ENCODE results near the gene TRIM4. TPM values are rescaled to one million over a fixed set of nuclear protein-coding genes. Genes with fewer than 3 reads are reported as not detected.
A peak's percentile ranks its signal among the peaks of the same experiment; 100 is the strongest.

Gene TRIM4
- total RNA-seq, 8 experiments from 2014 or later: 8.5 to 37.9 (median 11.9) TPM; not detected in 1

- no peak overlapping the region for H3K4me3 ChIP-seq
- H3K27ac ChIP-seq: no peak overlapping the region
- in situ Hi-C loops (cut with MboI; ENCODE audit: low pct_unique_long_range_greater_than_20kb in 2 of 9, low sequenced_read_pairs in 9 of 9, unreplicated experiment in 9 of 9): no loop called here
- WGBS, 10 experiments: 0 to 59% (median 18%) methylated on average over 1 to 2 of the region's 2 CpGs; no CpG with 5 or more reads in 2 of the 10 experiments
- ATAC-seq (replicated peaks in 6 of 8): no peak
- no peaks in the 10 kb centered on the region for H3K4me1 ChIP-seq (replicated peaks in 1 of 2)
These were observed 55.4 kb downstream of the TRIM4 start for GRCh38 chr7:99863847-99864440.

GRCh38 chr7:99860281-99861127, 58.8 kb downstream of the TRIM4 start:
- WGBS, 10 experiments: 51 to 95% (median 80%) methylated on average over 1 to 12 of the region's 15 CpGs; no CpG with 5 or more reads in 3 of the 10 experiments
- H3K27ac ChIP-seq: no peak overlapping the region
- H3K4me3 ChIP-seq: no peak overlapping the region
- no peaks in the 10 kb centered on the region for H3K4me1 ChIP-seq (replicated peaks in 1 of 2)
- no peak for ATAC-seq (replicated peaks in 6 of 8)
- in situ Hi-C loops (cut with MboI; ENCODE audit: low pct_unique_long_range_greater_than_20kb in 2 of 9, low sequenced_read_pairs in 9 of 9, unreplicated experiment in 9 of 9): no loop called here

- H3K4me3 ChIP-seq: no peak overlapping the region
- ATAC-seq (replicated peaks in 6 of 8): no peak
- H3K4me1 ChIP-seq (replicated peaks in 1 of 2): no peaks in the 10 kb centered on the region
- H3K27ac ChIP-seq: no peak overlapping the region
- 0 to 100% (median 92%) methylated on average over 1 of the region's 1 CpG; no CpG with 5 or more reads in 1 of the 10 experiments for WGBS, 10 experiments
- in situ Hi-C loops (cut with MboI; ENCODE audit: low pct_unique_long_range_greater_than_20kb in 2 of 9, low sequenced_read_pairs in 9 of 9, unreplicated experiment in 9 of 9): no loop called here
These were observed 64.1 kb downstream of the TRIM4 start for GRCh38 chr7:99855236-99855635.

DNA sequence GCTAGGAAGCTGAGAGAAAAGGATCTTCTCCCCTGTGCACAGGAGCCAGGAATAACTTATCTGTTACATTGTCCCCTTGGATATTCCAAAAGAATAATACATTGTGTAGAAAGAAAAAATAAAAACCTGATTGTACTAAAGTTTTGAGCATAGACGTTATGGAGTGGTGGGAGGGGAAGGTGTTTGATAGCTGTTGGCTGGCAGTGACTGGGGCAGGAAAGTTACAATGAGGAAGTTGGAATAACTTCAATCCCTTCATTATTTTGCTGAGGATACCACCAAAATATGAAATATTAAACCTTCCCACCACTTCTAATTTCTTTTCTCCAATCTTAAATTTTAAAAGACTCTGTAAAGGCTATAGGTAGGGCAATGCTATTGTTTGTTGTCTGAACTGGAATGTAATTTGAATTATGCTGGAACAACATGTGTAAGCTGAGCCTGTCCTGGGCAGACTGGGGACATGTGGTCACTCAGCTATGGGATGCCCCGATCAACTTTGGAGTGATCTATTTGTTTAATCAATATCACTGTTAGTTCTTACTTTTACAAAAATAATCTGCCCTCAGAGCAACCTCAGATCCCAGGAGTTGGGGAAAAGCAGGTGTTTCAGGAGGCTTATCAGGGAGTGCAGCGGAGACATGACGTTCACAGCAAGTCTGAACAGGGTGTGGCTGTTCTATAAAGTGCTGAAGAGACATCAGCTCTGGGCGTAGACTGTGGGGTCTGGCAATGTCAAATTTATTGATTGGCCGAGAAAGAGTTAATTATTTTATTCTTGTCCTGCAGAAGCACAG, 70.7 kb downstream of the TRIM4 start:
- in situ Hi-C loops (cut with MboI; ENCODE audit: low pct_unique_long_range_greater_than_20kb in 2 of 9, low sequenced_read_pairs in 9 of 9, unreplicated experiment in 9 of 9): loop anchor here in 1 of 9 experiments (25.0 kb wide), 1 partner anchor 211 kb away; no protein-coding TSS in a partner anchor
- Histone ChIP-seq H3K4me1 (replicated peaks in 1 of 2) (no peaks in the 10 kb centered on the region), H3K4me3 (no peak overlapping the region), H3K27ac (no peak overlapping the region)
- no peak for ATAC-seq (replicated peaks in 6 of 8)
- WGBS, 10 experiments: 21 to 90% (median 59%) methylated on average over 1 to 6 of the region's 6 CpGs

GRCh38 chr7:99844328-99844727, 75.0 kb downstream of the TRIM4 start:
- ATAC-seq (replicated peaks in 6 of 8): peak in 3 of 8 experiments; percentile 69 to 98 (median 79)
- Histone ChIP-seq H3K4me1 (replicated peaks in 1 of 2) (peaks cover 8 to 9% of the 10 kb centered on the region in 2 donors), H3K4me3 (no peak overlapping the region), H3K27ac (no peak overlapping the region)
- in situ Hi-C loops (cut with MboI; ENCODE audit: low pct_unique_long_range_greater_than_20kb in 2 of 9, low sequenced_read_pairs in 9 of 9, unreplicated experiment in 9 of 9): loop anchor here in 1 of 9 experiments (25.0 kb wide), 1 partner anchor 207 kb away; no protein-coding TSS in a partner anchor
- 0 to 100% (median 68%) methylated on average over 1 of the region's 1 CpG; no CpG with 5 or more reads in 4 of the 10 experiments for WGBS, 10 experiments

DNA sequence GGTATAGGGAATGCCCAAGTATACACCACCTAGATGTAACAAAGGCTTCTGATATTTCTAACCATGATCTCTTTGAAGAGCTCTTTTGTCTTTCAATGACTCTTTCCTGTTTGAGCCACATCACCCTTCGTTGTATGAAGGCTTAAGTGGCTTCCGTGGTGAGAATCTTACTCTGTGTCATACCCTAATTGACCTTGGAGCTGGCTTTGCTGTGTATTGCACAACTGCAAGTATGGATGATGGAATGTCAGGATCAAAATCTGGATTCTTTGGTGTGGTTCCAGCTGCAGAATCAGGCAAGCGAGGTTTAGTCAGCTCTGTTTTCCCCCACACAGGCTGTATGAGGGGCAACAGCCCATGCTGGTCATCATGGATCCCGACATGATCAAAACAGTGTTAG, 75.5 kb downstream of the TRIM4 start:
- Histone ChIP-seq H3K27ac (no peak overlapping the region), H3K4me3 (no peak overlapping the region), H3K4me1 (replicated peaks in 1 of 2) (peaks cover 9 to 10% of the 10 kb centered on the region in 2 donors)
- peak in 1 of 8 experiments; percentile 14 for ATAC-seq (replicated peaks in 6 of 8)
- 40 to 100% (median 66%) methylated on average over 1 to 4 of the region's 4 CpGs; no CpG with 5 or more reads in 2 of the 10 experiments for WGBS, 10 experiments
- in situ Hi-C loops (cut with MboI; ENCODE audit: low pct_unique_long_range_greater_than_20kb in 2 of 9, low sequenced_read_pairs in 9 of 9, unreplicated experiment in 9 of 9): loop anchor here in 1 of 9 experiments (25.0 kb wide), 1 partner anchor 207 kb away; no protein-coding TSS in a partner anchor

DNA sequence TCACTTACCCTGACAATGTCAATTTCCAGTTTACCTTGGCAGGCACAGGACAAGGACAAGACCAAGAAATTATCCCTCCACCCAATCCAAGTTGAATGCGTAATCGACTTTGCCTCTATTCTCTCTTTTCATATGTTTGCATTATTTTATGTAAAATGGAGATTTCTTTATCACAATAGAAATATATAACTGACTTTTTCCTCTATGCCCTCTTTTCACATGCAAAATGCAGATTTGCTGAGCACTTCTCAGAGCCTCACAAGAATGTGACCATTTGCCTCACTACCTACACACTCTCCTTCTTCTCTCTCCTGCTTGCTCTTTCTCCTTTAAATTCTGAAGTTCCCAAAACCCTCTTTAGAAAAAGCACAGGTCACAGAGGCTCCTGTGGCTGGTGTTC, 76.4 kb downstream of the TRIM4 start:
- Histone ChIP-seq H3K4me3 (no peak overlapping the region), H3K27ac (no peak overlapping the region), H3K4me1 (replicated peaks in 1 of 2) (peaks cover 9 to 10% of the 10 kb centered on the region in 2 donors)
- in situ Hi-C loops (cut with MboI; ENCODE audit: low pct_unique_long_range_greater_than_20kb in 2 of 9, low sequenced_read_pairs in 9 of 9, unreplicated experiment in 9 of 9): loop anchor here in 1 of 9 experiments (25.0 kb wide), 1 partner anchor 206 kb away; no protein-coding TSS in a partner anchor
- WGBS, 10 experiments: 17 to 100% (median 64%) methylated on average over 1 to 2 of the region's 2 CpGs; no CpG with 5 or more reads in 1 of the 10 experiments
- ATAC-seq (replicated peaks in 6 of 8): no peak

Other genes with a start within 250 kb of the TRIM4 start
- gene CYP3A5, start 239.5 kb downstream of the TRIM4 start, total RNA-seq: 10 to 100 TPM in 1 of 8 experiments, 1 to 10 TPM in 7; 2.4 to 20.2 (median 6.4) TPM
- 1 to 10 TPM in 2 of 8 experiments, under 1 TPM in 4, not detected in 2; 0.36 to 1.1 (median 0.57) TPM for gene CYP3A7, start 184.3 kb downstream of the TRIM4 start, total RNA-seq
- gene CYP3A4, start 135.3 kb downstream of the TRIM4 start, total RNA-seq: under 1 TPM in 5 of 8 experiments, not detected in 3; 0.11 to 0.33 (median 0.18) TPM
- gene CYP3A43, start 91.5 kb downstream of the TRIM4 start, total RNA-seq: under 1 TPM in 1 of 8 experiments, not detected in 7; 0.16 TPM
- gene OR2AE1, start 42.5 kb downstream of the TRIM4 start, total RNA-seq: under 1 TPM in 5 of 8 experiments, not detected in 3; 0.21 to 0.70 (median 0.62) TPM
- 1 to 10 TPM in 1 of 8 experiments, under 1 TPM in 5, not detected in 2; 0.18 to 3.7 (median 0.46) TPM for gene GJC3, start 10.1 kb upstream of the TRIM4 start, total RNA-seq
- gene AZGP1, start 56.5 kb upstream of the TRIM4 start, total RNA-seq: 100 to 1,000 TPM in 1 of 8 experiments, 10 to 100 TPM in 2, 1 to 10 TPM in 1, under 1 TPM in 2, not detected in 2; 0.08 to 229 (median 12.5) TPM
- 10 to 100 TPM; 26.1 to 68.7 (median 48.3) TPM for gene ZKSCAN1, start 96.1 kb upstream of the TRIM4 start, total RNA-seq
- gene ZSCAN21, start 130.2 kb upstream of the TRIM4 start, total RNA-seq: 10 to 100 TPM in 7 of 8 experiments, 1 to 10 TPM in 1; 5.9 to 19.5 (median 16.1) TPM
- 10 to 100 TPM; 32.4 to 63.8 (median 49.4) TPM for gene ZNF3, start 162.2 kb upstream of the TRIM4 start, total RNA-seq
- gene COPS6, start 169.4 kb upstream of the TRIM4 start, total RNA-seq: 100 to 1,000 TPM in 2 of 8 experiments, 10 to 100 TPM in 6; 36.8 to 128 (median 72.2) TPM
- 100 to 1,000 TPM in 3 of 8 experiments, 10 to 100 TPM in 5; 15.0 to 262 (median 73.9) TPM for gene MCM7, start 181.9 kb upstream of the TRIM4 start, total RNA-seq
- 10 to 100 TPM in 7 of 8 experiments, 1 to 10 TPM in 1; 9.5 to 21.1 (median 16.3) TPM for gene AP4M1, start 182.1 kb upstream of the TRIM4 start, total RNA-seq
- 10 to 100 TPM; 18.0 to 49.1 (median 33.5) TPM for gene TAF6, start 199.8 kb upstream of the TRIM4 start, total RNA-seq
- 10 to 100 TPM; 11.3 to 46.0 (median 16.2) TPM for gene CNPY4, start 200.1 kb upstream of the TRIM4 start, total RNA-seq
- gene MBLAC1, start 207.4 kb upstream of the TRIM4 start, total RNA-seq: 1 to 10 TPM; 1.7 to 5.1 (median 4.1) TPM
- 100 to 1,000 TPM in 5 of 8 experiments, 10 to 100 TPM in 3; 74.0 to 145 (median 111) TPM for gene LAMTOR4, start 229.4 kb upstream of the TRIM4 start, total RNA-seq
- 10 to 100 TPM in 7 of 8 experiments, 1 to 10 TPM in 1; 9.5 to 24.7 (median 17.9) TPM for gene TRAPPC14, start 239.2 kb upstream of the TRIM4 start, total RNA-seq
- 1 to 10 TPM; 1.6 to 5.0 (median 2.7) TPM for gene GAL3ST4, start 249.1 kb upstream of the TRIM4 start, total RNA-seq

Data from motor neuron (in vitro differentiated cells).